HepG2 (cell line): ENCODE results near the gene SULT2A1. TPM values are rescaled to one million over a fixed set of nuclear protein-coding genes. Genes with fewer than 3 reads are reported as not detected.

Experiments used
- JDP2 ChIP-seq: sonication (generic); formaldehyde crosslinking; IDR thresholded peaks from 2 replicates; pipeline ENCODE4 v1.8.1; 2022; ENCODE audit warnings: missing genetic modification reagents, borderline replicate concordance
- MYC ChIP-seq: sonication (generic); formaldehyde crosslinking; IDR thresholded peaks from 2 replicates; pipeline ENCODE4 v1.9.0; 2021; ENCODE audit warnings: missing genetic modification reagents, borderline replicate concordance
- RARA ChIP-seq: IDR thresholded peaks from 2 replicates; pipeline ENCODE4 v1.6.1; 2016; ENCODE audit warnings: missing genetic modification reagents, missing compliant biosample characterization
- SP2 ChIP-seq: sonication (generic); formaldehyde crosslinking; IDR thresholded peaks from 2 replicates; pipeline ENCODE4 v1.5.1; 2020; ENCODE audit warnings: mild to moderate bottlenecking, missing genetic modification reagents
- TMF1 ChIP-seq: sonication (generic); formaldehyde crosslinking; IDR thresholded peaks from 2 replicates; pipeline ENCODE4 v1.8.1; 2022; ENCODE audit warnings: low read depth, missing genetic modification reagents
- XRCC5 ChIP-seq: fragments of 200-400 bp; formaldehyde crosslinking; optimal IDR thresholded peaks from 2 replicates; pipeline ENCODE3; 2017; ENCODE audit warnings: mild to moderate bottlenecking, low read length
- ZBTB42 ChIP-seq: sonication (generic); formaldehyde crosslinking; IDR thresholded peaks from 2 replicates; pipeline ENCODE4 v1.5.0; 2020; ENCODE audit warnings: mild to moderate bottlenecking, missing genetic modification reagents
- ZNF10 ChIP-seq: sonication (generic); formaldehyde crosslinking; IDR thresholded peaks from 2 replicates; pipeline ENCODE4 v1.4.0; 2020; ENCODE audit warnings: mild to moderate bottlenecking, low read depth, missing genetic modification reagents, borderline replicate concordance
- ZNF34 ChIP-seq: sonication (generic); formaldehyde crosslinking; IDR thresholded peaks from 2 replicates; pipeline ENCODE4 v1.4.0; 2020; ENCODE audit warnings: mild to moderate bottlenecking, missing genetic modification reagents, borderline replicate concordance
- ZSCAN9 ChIP-seq: IDR thresholded peaks from 2 replicates; pipeline ENCODE4 v1.6.1; 2016; ENCODE audit warnings: borderline replicate concordance
- polyA plus RNA-seq, 8 experiments: library from polyadenylated mRNA; depleted of rRNA in 3 of 8; stranded (reverse) in 7 of 8; unstranded in 1 of 8; fragments of >200 nt; fragmentation: Illumina TruSeq in 4 of 8; extraction: Trizol in 4 of 8; gene quantifications; 2 replicates each; pipeline versions ENCODE4 v1.2.1 to v1.2.3, GENCODE V29; 2011 to 2016; ENCODE audit warnings: low read depth in 4 of 8, missing spikeins in 1 of 8, mixed read lengths in 1 of 8; ENCODE audit not compliant: insufficient read depth in 1 of 8
- total RNA-seq, 5 experiments: library from RNA; depleted of rRNA; stranded (reverse); fragments of >200 nt; fragmentation: Illumina TruSeq; extraction: Trizol; gene quantifications; 2 replicates each; pipeline ENCODE4 v1.2.3, GENCODE V29; 2016; ENCODE audit warnings: low read depth in 1 of 5
- TF ChIP-seq, protein P1 (sequence below): sonication (generic); formaldehyde crosslinking; IDR thresholded peaks from 2 replicates; pipeline ENCODE4 v1.4.0; 2020; ENCODE audit warnings: mild to moderate bottlenecking, missing genetic modification reagents, borderline replicate concordance
- TF ChIP-seq, protein P2 (sequence below): IDR thresholded peaks from 2 replicates; pipeline ENCODE4 v1.6.1; 2016; ENCODE audit warnings: low read depth, missing genetic modification reagents, missing compliant biosample characterization
- TF ChIP-seq, protein P3 (sequence below): sonication (generic); formaldehyde crosslinking; IDR thresholded peaks from 2 replicates; pipeline ENCODE4 v1.8.0; 2022; ENCODE audit warnings: missing genetic modification reagents, mild to moderate bottlenecking, moderate library complexity, borderline replicate concordance
- TF ChIP-seq, protein P4 (sequence below): sonication (generic); formaldehyde crosslinking; IDR thresholded peaks from 2 replicates; pipeline ENCODE4 v1.9.0; 2022; ENCODE audit warnings: missing genetic modification reagents, mild to moderate bottlenecking, borderline replicate concordance

The SULT2A1 gene
- total and polyA plus RNA-seq, 2 of the 13 experiments (the other 11 are each of a cell fraction or from before 2014, with no cell fraction given) = 137 to 193 TPM

DNA sequence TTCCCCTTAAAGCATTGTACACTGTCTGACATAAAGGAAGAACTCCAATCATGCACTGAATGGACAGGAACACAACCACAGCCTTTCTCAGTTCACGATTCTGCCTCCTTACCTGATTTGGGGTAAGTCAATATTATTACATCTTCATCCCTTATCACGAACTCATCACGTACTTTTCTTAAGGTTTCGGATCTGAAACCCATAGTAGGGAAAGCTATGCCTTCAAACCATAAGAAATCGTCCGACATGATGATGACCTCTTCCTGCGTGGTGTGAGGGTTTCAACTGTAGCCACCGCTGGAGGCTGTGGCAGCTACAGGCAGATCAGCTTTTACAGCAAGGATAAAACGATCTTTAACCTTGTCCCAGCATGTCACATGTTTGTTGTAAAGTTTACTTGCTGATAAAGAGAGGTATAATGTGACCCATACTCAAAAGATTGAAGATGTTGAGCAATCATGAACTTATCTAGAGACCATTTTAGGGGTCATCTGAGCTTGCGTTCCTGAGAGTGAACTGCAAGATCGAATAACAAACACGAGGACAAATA, at the start of gene SULT2A1 (continued):
- TF ChIP-seq, protein P1, sequence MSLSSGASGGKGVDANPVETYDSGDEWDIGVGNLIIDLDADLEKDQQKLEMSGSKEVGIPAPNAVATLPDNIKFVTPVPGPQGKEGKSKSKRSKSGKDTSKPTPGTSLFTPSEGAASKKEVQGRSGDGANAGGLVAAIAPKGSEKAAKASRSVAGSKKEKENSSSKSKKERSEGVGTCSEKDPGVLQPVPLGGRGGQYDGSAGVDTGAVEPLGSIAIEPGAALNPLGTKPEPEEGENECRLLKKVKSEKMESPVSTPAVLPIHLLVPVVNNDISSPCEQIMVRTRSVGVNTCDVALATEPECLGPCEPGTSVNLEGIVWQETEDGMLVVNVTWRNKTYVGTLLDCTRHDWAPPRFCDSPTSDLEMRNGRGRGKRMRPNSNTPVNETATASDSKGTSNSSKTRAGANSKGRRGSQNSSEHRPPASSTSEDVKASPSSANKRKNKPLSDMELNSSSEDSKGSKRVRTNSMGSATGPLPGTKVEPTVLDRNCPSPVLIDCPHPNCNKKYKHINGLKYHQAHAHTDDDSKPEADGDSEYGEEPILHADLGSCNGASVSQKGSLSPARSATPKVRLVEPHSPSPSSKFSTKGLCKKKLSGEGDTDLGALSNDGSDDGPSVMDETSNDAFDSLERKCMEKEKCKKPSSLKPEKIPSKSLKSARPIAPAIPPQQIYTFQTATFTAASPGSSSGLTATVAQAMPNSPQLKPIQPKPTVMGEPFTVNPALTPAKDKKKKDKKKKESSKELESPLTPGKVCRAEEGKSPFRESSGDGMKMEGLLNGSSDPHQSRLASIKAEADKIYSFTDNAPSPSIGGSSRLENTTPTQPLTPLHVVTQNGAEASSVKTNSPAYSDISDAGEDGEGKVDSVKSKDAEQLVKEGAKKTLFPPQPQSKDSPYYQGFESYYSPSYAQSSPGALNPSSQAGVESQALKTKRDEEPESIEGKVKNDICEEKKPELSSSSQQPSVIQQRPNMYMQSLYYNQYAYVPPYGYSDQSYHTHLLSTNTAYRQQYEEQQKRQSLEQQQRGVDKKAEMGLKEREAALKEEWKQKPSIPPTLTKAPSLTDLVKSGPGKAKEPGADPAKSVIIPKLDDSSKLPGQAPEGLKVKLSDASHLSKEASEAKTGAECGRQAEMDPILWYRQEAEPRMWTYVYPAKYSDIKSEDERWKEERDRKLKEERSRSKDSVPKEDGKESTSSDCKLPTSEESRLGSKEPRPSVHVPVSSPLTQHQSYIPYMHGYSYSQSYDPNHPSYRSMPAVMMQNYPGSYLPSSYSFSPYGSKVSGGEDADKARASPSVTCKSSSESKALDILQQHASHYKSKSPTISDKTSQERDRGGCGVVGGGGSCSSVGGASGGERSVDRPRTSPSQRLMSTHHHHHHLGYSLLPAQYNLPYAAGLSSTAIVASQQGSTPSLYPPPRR (CRISPR knock-in tag) = peak; percentile 86
- TF ChIP-seq JDP2 (CRISPR knock-in tag) (peak; percentile 27; the same call in 1 of the 2 replicates), RARA (CRISPR knock-in tag) (peak; percentile 85), ZNF34 (CRISPR knock-in tag) (no peak), MYC (no peak; the same call in 1 of the 2 replicates), XRCC5 (peak; percentile 41), TMF1 (CRISPR knock-in tag) (0 out of 2 replicates have a peak, but pooled peaks have one; percentile 44), ZNF10 (CRISPR knock-in tag) (no peak), SP2 (CRISPR knock-in tag) (no peak), ZBTB42 (CRISPR knock-in tag) (no peak), ZSCAN9 (CRISPR knock-in tag) (peak; percentile 70; the same call in 1 of the 2 replicates)
- TF ChIP-seq, protein P2, sequence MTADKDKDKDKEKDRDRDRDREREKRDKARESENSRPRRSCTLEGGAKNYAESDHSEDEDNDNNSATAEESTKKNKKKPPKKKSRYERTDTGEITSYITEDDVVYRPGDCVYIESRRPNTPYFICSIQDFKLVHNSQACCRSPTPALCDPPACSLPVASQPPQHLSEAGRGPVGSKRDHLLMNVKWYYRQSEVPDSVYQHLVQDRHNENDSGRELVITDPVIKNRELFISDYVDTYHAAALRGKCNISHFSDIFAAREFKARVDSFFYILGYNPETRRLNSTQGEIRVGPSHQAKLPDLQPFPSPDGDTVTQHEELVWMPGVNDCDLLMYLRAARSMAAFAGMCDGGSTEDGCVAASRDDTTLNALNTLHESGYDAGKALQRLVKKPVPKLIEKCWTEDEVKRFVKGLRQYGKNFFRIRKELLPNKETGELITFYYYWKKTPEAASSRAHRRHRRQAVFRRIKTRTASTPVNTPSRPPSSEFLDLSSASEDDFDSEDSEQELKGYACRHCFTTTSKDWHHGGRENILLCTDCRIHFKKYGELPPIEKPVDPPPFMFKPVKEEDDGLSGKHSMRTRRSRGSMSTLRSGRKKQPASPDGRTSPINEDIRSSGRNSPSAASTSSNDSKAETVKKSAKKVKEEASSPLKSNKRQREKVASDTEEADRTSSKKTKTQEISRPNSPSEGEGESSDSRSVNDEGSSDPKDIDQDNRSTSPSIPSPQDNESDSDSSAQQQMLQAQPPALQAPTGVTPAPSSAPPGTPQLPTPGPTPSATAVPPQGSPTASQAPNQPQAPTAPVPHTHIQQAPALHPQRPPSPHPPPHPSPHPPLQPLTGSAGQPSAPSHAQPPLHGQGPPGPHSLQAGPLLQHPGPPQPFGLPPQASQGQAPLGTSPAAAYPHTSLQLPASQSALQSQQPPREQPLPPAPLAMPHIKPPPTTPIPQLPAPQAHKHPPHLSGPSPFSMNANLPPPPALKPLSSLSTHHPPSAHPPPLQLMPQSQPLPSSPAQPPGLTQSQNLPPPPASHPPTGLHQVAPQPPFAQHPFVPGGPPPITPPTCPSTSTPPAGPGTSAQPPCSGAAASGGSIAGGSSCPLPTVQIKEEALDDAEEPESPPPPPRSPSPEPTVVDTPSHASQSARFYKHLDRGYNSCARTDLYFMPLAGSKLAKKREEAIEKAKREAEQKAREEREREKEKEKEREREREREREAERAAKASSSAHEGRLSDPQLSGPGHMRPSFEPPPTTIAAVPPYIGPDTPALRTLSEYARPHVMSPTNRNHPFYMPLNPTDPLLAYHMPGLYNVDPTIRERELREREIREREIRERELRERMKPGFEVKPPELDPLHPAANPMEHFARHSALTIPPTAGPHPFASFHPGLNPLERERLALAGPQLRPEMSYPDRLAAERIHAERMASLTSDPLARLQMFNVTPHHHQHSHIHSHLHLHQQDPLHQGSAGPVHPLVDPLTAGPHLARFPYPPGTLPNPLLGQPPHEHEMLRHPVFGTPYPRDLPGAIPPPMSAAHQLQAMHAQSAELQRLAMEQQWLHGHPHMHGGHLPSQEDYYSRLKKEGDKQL (CRISPR knock-in tag) = no peak
- TF ChIP-seq, protein P3, sequence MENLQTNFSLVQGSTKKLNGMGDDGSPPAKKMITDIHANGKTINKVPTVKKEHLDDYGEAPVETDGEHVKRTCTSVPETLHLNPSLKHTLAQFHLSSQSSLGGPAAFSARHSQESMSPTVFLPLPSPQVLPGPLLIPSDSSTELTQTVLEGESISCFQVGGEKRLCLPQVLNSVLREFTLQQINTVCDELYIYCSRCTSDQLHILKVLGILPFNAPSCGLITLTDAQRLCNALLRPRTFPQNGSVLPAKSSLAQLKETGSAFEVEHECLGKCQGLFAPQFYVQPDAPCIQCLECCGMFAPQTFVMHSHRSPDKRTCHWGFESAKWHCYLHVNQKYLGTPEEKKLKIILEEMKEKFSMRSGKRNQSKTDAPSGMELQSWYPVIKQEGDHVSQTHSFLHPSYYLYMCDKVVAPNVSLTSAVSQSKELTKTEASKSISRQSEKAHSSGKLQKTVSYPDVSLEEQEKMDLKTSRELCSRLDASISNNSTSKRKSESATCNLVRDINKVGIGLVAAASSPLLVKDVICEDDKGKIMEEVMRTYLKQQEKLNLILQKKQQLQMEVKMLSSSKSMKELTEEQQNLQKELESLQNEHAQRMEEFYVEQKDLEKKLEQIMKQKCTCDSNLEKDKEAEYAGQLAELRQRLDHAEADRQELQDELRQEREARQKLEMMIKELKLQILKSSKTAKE (CRISPR knock-in tag) = peak; percentile 49; the same call in 1 of the 2 replicates
- TF ChIP-seq, protein P4, sequence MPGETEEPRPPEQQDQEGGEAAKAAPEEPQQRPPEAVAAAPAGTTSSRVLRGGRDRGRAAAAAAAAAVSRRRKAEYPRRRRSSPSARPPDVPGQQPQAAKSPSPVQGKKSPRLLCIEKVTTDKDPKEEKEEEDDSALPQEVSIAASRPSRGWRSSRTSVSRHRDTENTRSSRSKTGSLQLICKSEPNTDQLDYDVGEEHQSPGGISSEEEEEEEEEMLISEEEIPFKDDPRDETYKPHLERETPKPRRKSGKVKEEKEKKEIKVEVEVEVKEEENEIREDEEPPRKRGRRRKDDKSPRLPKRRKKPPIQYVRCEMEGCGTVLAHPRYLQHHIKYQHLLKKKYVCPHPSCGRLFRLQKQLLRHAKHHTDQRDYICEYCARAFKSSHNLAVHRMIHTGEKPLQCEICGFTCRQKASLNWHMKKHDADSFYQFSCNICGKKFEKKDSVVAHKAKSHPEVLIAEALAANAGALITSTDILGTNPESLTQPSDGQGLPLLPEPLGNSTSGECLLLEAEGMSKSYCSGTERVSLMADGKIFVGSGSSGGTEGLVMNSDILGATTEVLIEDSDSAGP (CRISPR knock-in tag) = no peak; the same call in 1 of the 2 replicates
